ENCODE results near the gene ZNF654. TPM values are rescaled to one million over a fixed set of nuclear protein-coding genes. Genes with fewer than 3 reads are reported as not detected.

ZNF654 gene
- total RNA-seq, 1 donor from 2014 or later = 11.8 TPM

DNA sequence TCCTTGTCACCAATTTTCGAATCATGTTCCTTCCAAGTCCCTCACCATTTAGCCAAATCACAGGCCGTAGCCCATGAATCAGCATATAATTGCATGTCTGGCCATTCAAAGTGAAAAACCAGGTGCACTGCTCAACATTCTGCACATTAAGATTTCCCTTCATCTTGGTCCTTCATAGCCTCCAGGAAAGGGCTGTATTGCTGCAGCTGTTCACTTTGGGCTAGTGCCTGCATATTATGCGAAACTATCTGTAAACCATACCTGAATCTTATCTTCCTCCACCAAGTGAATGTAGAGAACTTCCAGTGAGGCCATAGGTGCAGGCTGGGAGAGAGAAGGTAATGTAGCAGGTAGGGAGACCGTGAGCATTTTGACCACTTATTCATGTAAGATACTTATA lies 18.5 kb upstream of the ZNF654 start:
- TF ChIP-seq, protein P1, sequence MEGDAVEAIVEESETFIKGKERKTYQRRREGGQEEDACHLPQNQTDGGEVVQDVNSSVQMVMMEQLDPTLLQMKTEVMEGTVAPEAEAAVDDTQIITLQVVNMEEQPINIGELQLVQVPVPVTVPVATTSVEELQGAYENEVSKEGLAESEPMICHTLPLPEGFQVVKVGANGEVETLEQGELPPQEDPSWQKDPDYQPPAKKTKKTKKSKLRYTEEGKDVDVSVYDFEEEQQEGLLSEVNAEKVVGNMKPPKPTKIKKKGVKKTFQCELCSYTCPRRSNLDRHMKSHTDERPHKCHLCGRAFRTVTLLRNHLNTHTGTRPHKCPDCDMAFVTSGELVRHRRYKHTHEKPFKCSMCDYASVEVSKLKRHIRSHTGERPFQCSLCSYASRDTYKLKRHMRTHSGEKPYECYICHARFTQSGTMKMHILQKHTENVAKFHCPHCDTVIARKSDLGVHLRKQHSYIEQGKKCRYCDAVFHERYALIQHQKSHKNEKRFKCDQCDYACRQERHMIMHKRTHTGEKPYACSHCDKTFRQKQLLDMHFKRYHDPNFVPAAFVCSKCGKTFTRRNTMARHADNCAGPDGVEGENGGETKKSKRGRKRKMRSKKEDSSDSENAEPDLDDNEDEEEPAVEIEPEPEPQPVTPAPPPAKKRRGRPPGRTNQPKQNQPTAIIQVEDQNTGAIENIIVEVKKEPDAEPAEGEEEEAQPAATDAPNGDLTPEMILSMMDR (IDR thresholded peaks at IDR 0.05; ENCODE audit: partially characterized antibody, unreplicated experiment) = no peak
- Mint-ChIP-seq H3K4me1 (ENCODE audit: low read depth, unreplicated experiment) (no peaks in the 10 kb centered on the region), H3K4me3 (ENCODE audit: unreplicated experiment) (no peak overlapping the region), H3K27me3 (ENCODE audit: unreplicated experiment) (no peaks in the 10 kb centered on the region), H3K27ac (ENCODE audit: unreplicated experiment) (no peak overlapping the region), H3K36me3 (ENCODE audit: unreplicated experiment) (no peaks in the 10 kb centered on the region), H3K9me3 (ENCODE audit: unreplicated experiment) (peaks cover 2% of the 10 kb centered on the region)
- no peak for DNase-seq

DNA sequence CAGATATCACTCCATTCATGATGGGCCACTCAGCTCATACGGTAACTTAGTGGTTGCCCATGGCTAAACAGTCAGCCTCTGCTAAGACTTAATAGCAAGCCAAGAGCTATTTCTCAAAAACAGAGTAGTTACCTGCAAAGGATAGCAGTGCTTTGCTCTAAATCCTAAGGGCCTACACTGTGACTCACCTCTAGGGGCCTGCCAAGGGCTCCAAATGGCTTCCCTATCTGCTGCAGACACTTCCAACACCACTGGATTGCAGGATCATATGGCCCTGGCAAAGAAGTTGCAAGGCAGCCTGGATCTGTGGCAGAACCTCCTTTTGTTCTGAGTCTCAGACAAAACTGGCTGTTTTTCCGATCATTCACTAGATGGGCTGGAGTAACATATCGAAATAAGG lies 18.1 kb upstream of the ZNF654 start:
- H3K4me3 Mint-ChIP-seq (ENCODE audit: unreplicated experiment) = no peak overlapping the region
- H3K9me3 Mint-ChIP-seq (ENCODE audit: unreplicated experiment) = peaks cover 2% of the 10 kb centered on the region
- H3K36me3 Mint-ChIP-seq (ENCODE audit: unreplicated experiment) = no peaks in the 10 kb centered on the region
- TF ChIP-seq, protein P1 (IDR thresholded peaks at IDR 0.05; ENCODE audit: partially characterized antibody, unreplicated experiment) = no peak
- no peaks in the 10 kb centered on the region for H3K4me1 Mint-ChIP-seq (ENCODE audit: low read depth, unreplicated experiment)
- DNase-seq = no peak
- H3K27me3 Mint-ChIP-seq (ENCODE audit: unreplicated experiment) = no peaks in the 10 kb centered on the region
- no peak overlapping the region for H3K27ac Mint-ChIP-seq (ENCODE audit: unreplicated experiment)

DNA sequence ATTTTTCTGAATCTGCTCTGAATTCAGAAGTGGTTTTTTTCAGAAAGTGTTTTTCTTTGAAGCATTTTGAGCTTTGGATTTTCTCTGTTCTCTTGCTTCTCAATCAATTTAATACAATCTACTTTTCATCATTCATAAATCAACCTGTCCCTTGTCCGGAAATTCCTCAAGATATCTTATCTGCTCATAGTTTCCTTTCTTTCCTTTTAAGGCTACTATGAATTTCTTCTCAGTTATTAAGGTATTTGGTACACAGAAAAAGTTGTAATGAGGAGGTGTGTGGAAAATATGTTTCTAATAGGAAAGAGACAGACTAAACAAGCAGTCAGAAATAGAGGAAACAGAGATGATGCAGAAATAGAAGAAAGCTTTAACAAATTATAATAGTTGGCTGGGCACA lies 14.6 kb upstream of the ZNF654 start:
- Mint-ChIP-seq H3K9me3 (ENCODE audit: unreplicated experiment) (peaks cover 2% of the 10 kb centered on the region), H3K4me1 (ENCODE audit: low read depth, unreplicated experiment) (no peaks in the 10 kb centered on the region), H3K36me3 (ENCODE audit: unreplicated experiment) (no peaks in the 10 kb centered on the region), H3K27me3 (ENCODE audit: unreplicated experiment) (no peaks in the 10 kb centered on the region), H3K4me3 (ENCODE audit: unreplicated experiment) (no peak overlapping the region), H3K27ac (ENCODE audit: unreplicated experiment) (no peak overlapping the region)
- TF ChIP-seq, protein P1 (IDR thresholded peaks at IDR 0.05; ENCODE audit: partially characterized antibody, unreplicated experiment) = no peak
- DNase-seq = no peak

DNA sequence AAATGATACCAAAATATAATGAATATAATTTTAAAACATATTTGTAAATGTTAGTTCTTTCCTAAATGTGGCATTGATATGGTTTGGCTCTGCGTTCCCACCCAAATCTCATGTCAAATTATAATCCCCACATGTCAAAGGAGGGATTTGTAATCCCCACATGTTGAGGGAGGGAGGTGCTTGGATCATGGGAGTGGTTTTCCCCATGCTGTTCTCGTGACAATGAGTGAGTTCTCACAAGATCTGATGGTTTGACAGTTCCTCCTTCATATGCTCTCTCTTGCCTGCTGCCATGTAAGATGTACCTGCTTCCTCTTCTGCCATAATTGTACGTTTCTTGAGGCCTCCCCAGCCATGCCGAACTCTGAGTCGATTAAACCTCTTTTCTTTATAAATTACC lies 12.3 kb upstream of the ZNF654 start:
- Mint-ChIP-seq H3K27me3 (ENCODE audit: unreplicated experiment) (no peaks in the 10 kb centered on the region), H3K4me1 (ENCODE audit: low read depth, unreplicated experiment) (no peaks in the 10 kb centered on the region), H3K36me3 (ENCODE audit: unreplicated experiment) (no peaks in the 10 kb centered on the region), H3K9me3 (ENCODE audit: unreplicated experiment) (peaks cover 2% of the 10 kb centered on the region), H3K4me3 (ENCODE audit: unreplicated experiment) (no peak overlapping the region), H3K27ac (ENCODE audit: unreplicated experiment) (no peak overlapping the region)
- no peak for DNase-seq
- TF ChIP-seq, protein P1 (IDR thresholded peaks at IDR 0.05; ENCODE audit: partially characterized antibody, unreplicated experiment) = no peak

DNA sequence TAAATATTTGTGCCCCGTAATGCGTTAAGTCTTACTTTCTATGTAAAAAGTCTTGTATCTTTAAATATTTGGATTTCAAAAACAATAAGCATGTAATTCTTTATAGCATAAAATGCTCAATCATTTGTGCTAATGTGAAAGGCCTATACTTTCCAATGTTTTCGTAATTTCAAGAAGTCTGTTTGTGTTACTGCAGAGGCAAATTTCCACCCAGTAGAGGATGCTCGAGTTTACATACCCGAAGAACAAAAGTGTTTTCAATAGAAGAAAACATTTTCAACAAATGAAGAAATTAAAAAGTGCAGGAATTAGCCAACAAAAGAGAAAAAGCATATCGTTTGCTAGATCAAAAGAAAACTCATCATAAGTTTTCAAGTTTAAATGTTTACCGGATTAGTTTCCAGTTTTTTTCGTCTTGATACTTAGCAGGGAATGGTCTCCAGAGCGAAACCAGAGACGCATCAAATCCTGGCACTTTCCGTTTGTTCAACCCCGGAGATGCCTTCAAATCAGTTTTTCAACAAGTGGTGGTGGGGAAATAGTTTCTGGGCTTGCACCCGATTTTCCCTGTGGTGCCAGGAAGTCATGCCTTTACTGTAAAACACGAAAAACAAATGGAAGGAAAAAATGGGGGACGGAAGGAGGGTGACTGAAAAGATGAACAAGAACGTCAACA lies 1.3 kb upstream of the ZNF654 start:
- H3K27ac Mint-ChIP-seq (ENCODE audit: unreplicated experiment) = peak overlapping the region; percentile 29
- peak overlapping the region; percentile 90 for H3K4me3 Mint-ChIP-seq (ENCODE audit: unreplicated experiment)
- H3K9me3 Mint-ChIP-seq (ENCODE audit: unreplicated experiment) = peaks cover 7% of the 10 kb centered on the region
- TF ChIP-seq, protein P1 (IDR thresholded peaks at IDR 0.05; ENCODE audit: partially characterized antibody, unreplicated experiment) = no peak
- peaks cover 7% of the 10 kb centered on the region for H3K4me1 Mint-ChIP-seq (ENCODE audit: low read depth, unreplicated experiment)
- no peak for DNase-seq
- no peaks in the 10 kb centered on the region for H3K36me3 Mint-ChIP-seq (ENCODE audit: unreplicated experiment)
- peaks cover 3% of the 10 kb centered on the region for H3K27me3 Mint-ChIP-seq (ENCODE audit: unreplicated experiment)

All from glutamatergic neuron (in vitro differentiated cells).